Fibroblast of lung (primary cell): ENCODE measurements around the gene NBEA.

Source experiments
- EZH2 ChIP-seq: IDR thresholded peaks from 2 replicates; pipeline ENCODE4 v1.5.1; 2012; ENCODE audit warnings: low read length, control low read depth, mild to moderate bottlenecking; ENCODE audit errors: missing control alignments
- TF ChIP-seq, protein P1 (sequence below), 2 donors: IDR thresholded peaks in 1 of 2; conservative IDR thresholded peaks in 1 of 2; 1 replicate in 1 of 2; 2 replicates in 1 of 2; pipeline ENCODE4 v1.5.1; 2011 to 2012; ENCODE audit warnings: low read length in 2 of 2, control low read depth in 1 of 2, inconsistent platforms in 1 of 2, low read depth in 1 of 2, mild to moderate bottlenecking in 1 of 2

DNA sequence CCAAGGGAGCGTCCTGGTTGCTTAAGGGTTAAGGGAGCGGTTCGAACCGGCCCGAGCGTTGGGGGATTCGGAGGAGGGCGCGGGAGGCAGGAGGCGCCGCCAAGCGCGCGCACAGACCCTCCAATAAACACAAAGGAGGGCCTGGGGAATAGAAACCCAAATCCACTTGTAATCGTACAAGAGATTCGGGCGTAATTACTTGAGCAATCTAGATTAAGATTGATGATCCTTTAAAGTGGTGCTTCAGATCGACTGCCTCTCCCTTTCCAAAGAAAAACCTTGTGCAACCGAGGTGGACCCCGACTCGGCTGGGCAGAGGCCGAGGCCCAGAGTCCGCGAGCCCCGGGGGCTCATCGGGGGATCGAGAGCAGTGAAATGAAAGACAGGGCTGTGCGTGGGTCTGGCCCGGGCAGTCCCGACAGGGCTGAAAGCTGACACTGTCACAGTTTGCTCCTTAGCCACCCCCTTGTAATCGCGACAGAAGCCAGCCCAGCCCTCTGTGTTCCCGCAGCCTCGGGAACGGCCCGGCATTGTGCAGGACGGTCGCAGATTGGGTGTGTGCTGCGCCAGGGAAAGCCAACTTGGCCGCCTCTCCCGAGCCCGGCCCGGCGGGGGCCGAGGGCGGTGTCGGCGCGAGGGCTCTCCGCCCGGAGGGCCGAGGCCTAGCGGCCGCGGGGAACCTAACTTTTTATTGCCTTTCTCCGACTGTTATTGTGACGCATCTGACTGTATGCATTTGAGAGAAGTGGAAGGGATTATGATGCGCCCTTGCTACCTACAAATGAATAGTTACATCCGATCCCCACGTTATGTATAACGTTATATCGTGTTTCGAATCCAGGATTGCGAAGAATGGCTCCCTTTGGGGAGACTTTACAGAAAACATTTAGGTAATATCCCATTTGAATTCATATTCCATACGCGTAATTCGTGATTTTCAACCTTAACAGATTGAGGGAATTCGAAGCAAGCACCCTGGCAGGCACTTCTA, 528.9 kb downstream of the NBEA start:
- TF ChIP-seq, protein P1, sequence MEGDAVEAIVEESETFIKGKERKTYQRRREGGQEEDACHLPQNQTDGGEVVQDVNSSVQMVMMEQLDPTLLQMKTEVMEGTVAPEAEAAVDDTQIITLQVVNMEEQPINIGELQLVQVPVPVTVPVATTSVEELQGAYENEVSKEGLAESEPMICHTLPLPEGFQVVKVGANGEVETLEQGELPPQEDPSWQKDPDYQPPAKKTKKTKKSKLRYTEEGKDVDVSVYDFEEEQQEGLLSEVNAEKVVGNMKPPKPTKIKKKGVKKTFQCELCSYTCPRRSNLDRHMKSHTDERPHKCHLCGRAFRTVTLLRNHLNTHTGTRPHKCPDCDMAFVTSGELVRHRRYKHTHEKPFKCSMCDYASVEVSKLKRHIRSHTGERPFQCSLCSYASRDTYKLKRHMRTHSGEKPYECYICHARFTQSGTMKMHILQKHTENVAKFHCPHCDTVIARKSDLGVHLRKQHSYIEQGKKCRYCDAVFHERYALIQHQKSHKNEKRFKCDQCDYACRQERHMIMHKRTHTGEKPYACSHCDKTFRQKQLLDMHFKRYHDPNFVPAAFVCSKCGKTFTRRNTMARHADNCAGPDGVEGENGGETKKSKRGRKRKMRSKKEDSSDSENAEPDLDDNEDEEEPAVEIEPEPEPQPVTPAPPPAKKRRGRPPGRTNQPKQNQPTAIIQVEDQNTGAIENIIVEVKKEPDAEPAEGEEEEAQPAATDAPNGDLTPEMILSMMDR (conservative IDR thresholded peaks at IDR 0.05 in 1 of 2, IDR thresholded peaks at IDR 0.05 in 1 of 2; ENCODE audit: low read depth in 1 of 2, low read length in 2 of 2), result no peak
- no peak for TF ChIP-seq EZH2
